ENCODE results near the gene DUSP16.

GRCh38 chr12:12585115-12585863 is 22.6 kb upstream of the DUSP16 start:
- TF ChIP-seq ARNT (IDR thresholded peaks at IDR 0.05) = no peak
- TF ChIP-seq SP1 (IDR thresholded peaks at IDR 0.05) = no peak
- no peak for TF ChIP-seq ZNF384 (IDR thresholded peaks at IDR 0.05)
- TF ChIP-seq FOXA1 (IDR thresholded peaks at IDR 0.05) = no peak
- TF ChIP-seq PKNOX1 (IDR thresholded peaks at IDR 0.05) = no peak
- no peak for TF ChIP-seq ELF4 (IDR thresholded peaks at IDR 0.05)
- TF ChIP-seq HDGF (IDR thresholded peaks at IDR 0.05; ENCODE audit: borderline replicate concordance) = no peak

All from HEK293T (cell line).